HG02852 (cell line): ENCODE measurements around the gene YPEL1.

Experiments used
- ATAC-seq: cut with Tn5 transposase; IDR thresholded peaks from one replicate; pipeline ENCODE4 v1.9.1; 2021; ENCODE audit warnings: mild to moderate bottlenecking, moderate library complexity; ENCODE audit not compliant: unreplicated experiment

YPEL1 gene, protein sequence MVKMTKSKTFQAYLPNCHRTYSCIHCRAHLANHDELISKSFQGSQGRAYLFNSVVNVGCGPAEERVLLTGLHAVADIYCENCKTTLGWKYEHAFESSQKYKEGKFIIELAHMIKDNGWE

GRCh38 chr22:21735200-21736083 is at the start of gene YPEL1:
YPEL1 (minus strand) TSS chr22:21735794; CDS start chr22:21710744, 25,050 bp downstream.
- ATAC-seq: peak; percentile 84

GRCh38 chr22:21780259-21780658 is 44.7 kb upstream of the YPEL1 start:
- ATAC-seq: no peak

- no peak for ATAC-seq
Measured at GRCh38 chr22:21779444-21779843, 43.9 kb upstream of the YPEL1 start.

- no peak for ATAC-seq
Measured at GRCh38 chr22:21778705-21779363, 43.2 kb upstream of the YPEL1 start.

GRCh38 chr22:21771631-21771976 is 36.0 kb upstream of the YPEL1 start:
- no peak for ATAC-seq

DNA sequence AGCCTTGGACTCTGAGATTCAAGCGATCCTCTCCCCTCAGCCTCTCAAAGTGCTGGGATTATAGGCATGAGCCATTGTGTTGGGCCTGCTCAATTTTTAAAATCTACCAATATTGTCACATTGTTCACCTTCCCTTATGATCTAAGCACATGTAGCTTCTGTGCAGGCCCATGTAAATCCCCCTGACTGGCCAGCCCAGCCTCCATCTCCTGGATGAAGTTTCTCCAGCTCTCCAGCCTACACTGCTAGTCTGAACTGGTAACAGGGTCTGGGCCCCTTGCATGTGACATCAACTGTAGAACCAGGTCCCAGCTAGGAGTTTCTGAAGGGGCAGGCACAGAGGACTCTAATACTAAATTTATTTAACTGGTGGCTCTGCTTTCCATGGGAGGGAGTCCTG is 32.8 kb upstream of the YPEL1 start:
- ATAC-seq: no peak

DNA sequence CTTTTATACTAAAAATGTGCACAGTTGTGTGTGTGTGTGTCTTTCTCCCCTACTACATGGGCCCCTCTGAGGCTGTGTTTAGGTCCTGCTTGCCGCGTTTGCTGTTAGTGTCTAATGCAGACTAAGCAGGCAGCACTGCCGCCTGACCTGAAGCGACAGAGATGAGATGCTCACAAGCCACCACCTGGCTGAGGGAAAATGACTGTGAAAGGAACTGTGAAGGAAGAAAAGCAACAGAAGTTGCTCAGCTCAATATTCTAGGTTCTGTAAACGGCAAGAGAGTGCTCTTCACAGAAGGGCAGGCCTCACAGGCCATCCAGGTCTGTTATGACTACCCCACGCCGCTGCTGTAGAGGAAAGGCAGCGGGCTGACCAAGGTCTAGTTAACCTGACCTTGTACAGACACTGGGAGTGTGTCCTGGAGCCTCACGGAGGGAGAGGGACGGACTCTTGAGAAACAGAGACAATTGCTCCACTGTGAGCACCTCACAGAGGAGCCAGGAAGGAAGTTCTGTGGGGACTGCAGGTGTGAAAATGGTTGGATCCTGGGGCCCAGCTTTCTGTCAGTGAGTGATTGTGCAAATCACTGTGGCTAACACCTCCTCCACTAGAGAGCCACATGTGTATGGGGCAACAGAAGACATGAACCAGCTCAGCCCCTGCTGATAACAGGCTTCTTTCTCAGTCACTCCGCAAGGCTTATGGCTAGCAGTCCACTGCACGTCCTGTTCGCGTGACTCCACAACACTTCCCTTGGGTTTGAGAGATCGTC is 31.3 kb upstream of the YPEL1 start:
- ATAC-seq: no peak

- ATAC-seq: no peak
Measured at GRCh38 chr22:21765909-21766529, 30.4 kb upstream of the YPEL1 start.

DNA sequence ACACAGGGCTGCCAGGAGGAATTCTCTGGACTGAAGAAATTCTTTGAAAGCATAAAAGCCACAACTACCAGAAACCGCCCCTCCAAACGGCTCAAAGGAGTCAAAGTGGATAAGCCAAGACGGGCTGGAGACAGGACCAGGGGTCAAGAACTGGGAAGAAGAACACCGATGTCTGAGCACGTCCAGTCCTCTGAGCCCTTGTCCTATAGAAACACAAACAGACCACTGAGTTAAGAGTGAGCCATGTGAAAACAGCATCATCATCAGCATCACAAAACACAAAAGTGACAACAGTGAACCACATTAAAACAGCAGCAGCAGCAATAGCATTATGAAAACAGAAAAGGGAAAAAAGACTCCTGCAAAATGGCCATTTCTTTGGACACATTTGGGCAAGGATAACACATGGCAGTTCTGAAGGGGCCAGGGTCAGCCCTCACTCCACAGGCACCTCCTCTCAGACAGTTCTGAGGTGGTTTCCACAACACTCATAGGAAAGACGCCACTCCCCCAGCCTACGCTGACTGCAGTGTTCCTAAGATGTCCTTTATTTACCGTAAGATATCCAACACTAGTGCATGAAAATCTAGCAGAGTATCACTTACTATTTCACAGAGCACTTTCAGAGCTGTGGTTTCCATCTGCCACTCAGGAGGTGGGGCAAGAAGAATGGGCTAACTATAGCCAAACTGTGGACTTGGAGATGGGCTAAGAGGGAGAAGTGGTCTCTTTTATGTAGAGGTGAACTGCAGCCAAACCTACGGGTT is 28.6 kb upstream of the YPEL1 start:
- no peak for ATAC-seq

GRCh38 chr22:21762712-21763581 is 27.4 kb upstream of the YPEL1 start:
- ATAC-seq: no peak

DNA sequence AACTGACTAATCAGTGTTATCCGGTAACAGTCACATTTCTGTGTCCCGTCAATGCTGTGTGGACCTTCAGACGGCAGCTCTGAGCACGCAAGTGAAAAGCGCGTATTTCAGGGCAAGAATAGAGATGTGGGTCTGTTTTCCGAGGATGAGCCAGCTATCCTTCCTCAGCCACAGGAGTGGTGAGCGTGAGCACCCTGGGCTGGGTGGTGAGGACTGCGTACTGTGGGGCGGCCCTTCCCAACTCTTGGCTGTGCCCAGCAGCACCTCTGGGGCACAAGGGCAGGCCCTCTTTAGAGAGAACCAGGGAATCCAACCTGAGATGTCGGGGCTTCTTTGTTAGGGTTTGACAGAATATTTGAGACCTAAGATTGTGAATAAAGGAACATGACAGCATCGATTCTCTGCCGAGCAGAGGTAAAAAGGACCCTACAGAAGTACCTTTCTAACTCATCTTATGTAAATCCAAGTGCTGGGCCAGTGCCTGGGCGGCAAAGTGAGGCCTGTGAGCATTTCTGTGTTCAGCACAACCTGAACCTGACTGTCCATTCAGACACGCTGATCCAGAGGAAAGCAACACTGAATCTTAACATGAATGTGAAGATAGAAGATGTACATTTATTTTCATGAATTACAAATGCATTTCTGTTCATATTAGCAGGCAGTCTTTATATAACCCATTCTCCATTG is 26.5 kb upstream of the YPEL1 start:
- ATAC-seq: no peak

- no peak for ATAC-seq
Measured at GRCh38 chr22:21761086-21761485, 25.5 kb upstream of the YPEL1 start.

- ATAC-seq: no peak
Measured at GRCh38 chr22:21760640-21761039, 25.0 kb upstream of the YPEL1 start.

DNA sequence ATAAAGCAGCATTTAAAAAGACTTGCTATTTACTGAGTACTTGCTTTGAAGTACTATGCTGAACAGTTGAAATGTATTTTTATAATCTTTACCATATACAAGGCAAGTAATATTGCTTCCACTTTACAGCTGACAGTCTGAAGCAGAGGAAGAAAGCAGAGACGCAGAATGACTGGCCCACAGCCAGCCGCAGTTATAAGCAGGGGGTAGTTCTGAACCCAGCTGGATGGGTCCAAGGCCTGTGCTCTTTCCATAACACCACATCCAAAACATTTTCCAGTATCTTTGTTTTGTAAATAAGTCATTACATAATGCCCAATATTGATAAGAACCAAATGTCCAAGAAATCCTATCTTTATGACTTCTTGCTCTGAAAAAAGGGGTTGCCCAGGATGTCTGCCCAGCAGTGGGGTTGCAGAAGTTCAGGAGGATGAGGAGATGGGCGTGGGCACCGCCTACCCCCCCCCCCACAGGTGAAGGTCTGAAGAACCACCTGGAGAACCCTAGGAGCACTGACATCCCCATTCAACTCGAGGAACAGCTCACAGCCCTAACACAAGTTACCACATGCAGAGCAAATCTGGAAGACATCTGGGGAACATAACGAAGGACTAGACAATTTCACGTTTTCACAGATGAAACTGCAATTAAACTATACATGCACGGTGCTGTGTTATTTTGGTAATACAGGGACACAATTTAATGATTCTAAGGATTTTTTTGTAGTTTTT is 24.2 kb upstream of the YPEL1 start:
- ATAC-seq: no peak

DNA sequence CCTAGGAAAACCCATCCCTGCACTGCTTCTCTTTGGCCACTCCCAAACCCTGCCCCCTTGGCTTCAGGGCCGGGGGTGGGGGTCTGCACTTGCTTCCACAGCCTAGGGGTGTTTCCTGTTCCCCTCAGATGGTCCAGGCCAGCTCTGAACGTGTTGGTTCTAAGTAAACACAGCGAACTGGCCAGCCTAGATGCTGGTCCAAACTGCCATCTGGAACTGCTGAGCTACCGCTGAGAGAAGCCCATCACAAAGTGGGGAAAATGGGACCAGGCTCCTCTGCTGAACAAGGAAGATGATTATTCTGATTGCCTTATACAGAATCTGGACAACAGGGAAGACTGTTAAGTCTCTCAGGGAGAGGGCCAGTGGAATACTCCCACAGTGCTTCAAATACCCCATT is 23.5 kb upstream of the YPEL1 start:
- ATAC-seq: no peak

GRCh38 chr22:21758091-21758864 is 22.7 kb upstream of the YPEL1 start:
- ATAC-seq: no peak

DNA sequence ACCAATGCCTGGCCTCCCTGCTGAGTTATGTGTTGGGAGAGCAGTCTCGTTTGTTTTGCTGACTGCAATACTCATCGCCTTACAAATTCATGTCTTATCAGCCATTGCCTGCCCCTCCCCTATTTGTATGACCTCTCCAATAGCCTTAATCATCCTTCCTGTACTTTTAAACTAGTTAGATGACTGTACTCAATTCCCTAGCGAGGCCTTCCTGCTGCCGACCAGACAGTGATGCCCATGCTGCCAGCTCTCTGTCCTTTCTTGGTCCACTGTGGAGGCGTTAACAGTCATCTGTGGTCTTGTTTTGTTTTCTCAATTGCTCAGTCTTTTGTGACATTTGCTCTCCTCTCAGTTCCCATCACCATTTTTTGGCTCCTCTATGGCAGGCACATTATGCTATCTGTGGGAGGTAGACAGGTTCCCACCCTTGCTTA is 20.3 kb upstream of the YPEL1 start:
- ATAC-seq: no peak
